Trophoblast cell (in vitro differentiated cells and primary cell): ENCODE data around the gene CREBZF.
"Not testable (repeated sequence)": the region's sequence is repeated elsewhere in the genome, so short reads cannot be mapped to it uniquely, and the experiment has no call there.

Experiments used
- DNase-seq, 2 donors: peaks; one replicate each; pipeline ENCODE4 v3.0.0-alpha.2; 2016
- H2AFZ ChIP-seq: 2 replicates; pipeline ENCODE4 v1.6.1; 2013; ENCODE audit warnings: low read length, moderate library complexity, mild to moderate bottlenecking; ENCODE audit not compliant: insufficient read depth, poor library complexity
- H2AK5ac ChIP-seq: 2 replicates; pipeline ENCODE4 v1.6.1; 2013; ENCODE audit warnings: mild to moderate bottlenecking, low read length
- H2BK120ac ChIP-seq: 2 replicates; pipeline ENCODE4 v1.6.1; 2013; ENCODE audit warnings: low read length, mild to moderate bottlenecking, moderate library complexity; ENCODE audit not compliant: insufficient read depth, poor library complexity
- H2BK12ac ChIP-seq: 2 replicates; pipeline ENCODE4 v1.6.1; 2013; ENCODE audit warnings: mild to moderate bottlenecking, low read length, moderate library complexity
- H2BK5ac ChIP-seq: 2 replicates; pipeline ENCODE4 v1.6.1; 2013; ENCODE audit warnings: low read length, low read depth, moderate library complexity, mild to moderate bottlenecking; ENCODE audit not compliant: poor library complexity
- H3K14ac ChIP-seq: 2 replicates; pipeline ENCODE4 v1.6.1; 2013; ENCODE audit warnings: mild to moderate bottlenecking, low read length
- H3K18ac ChIP-seq: 2 replicates; pipeline ENCODE4 v1.6.1; 2013; ENCODE audit warnings: mild to moderate bottlenecking, low read length
- H3K23ac ChIP-seq: 2 replicates; pipeline ENCODE4 v1.6.1; 2013; ENCODE audit warnings: low read length
- H3K27ac ChIP-seq: 2 replicates; pipeline ENCODE4 v1.5.1; 2013; ENCODE audit warnings: low read depth, mild to moderate bottlenecking, inconsistent platforms, low read length, moderate library complexity
- H3K27me3 ChIP-seq: 2 replicates; pipeline ENCODE4 v1.6.1; 2013; ENCODE audit warnings: inconsistent platforms, mild to moderate bottlenecking, low read length, moderate library complexity; ENCODE audit not compliant: insufficient read depth
- H3K36me3 ChIP-seq, 2 experiments: 1 replicate in 1 of 2; 2 replicates in 1 of 2; pipeline ENCODE4 v1.6.1; 2013; ENCODE audit warnings: low read length in 2 of 2, mild to moderate bottlenecking in 2 of 2, moderate library complexity in 1 of 2; ENCODE audit not compliant: insufficient read depth in 2 of 2, control insufficient read depth in 1 of 2
- H3K4ac ChIP-seq: 2 replicates; pipeline ENCODE4 v1.6.1; 2013; ENCODE audit warnings: low read depth, mild to moderate bottlenecking, low read length, moderate library complexity
- H3K4me1 ChIP-seq, 2 experiments: 1 replicate in 1 of 2; 2 replicates in 1 of 2; pipeline ENCODE4 v1.6.1; 2013; ENCODE audit warnings: low read length in 2 of 2, mild to moderate bottlenecking in 2 of 2, moderate library complexity in 1 of 2; ENCODE audit not compliant: insufficient read depth in 2 of 2, control insufficient read depth in 1 of 2
- H3K4me2 ChIP-seq: 2 replicates; pipeline ENCODE4 v1.6.1; 2013; ENCODE audit warnings: inconsistent platforms, mild to moderate bottlenecking, low read length, moderate library complexity
- H3K4me3 ChIP-seq: 2 replicates; pipeline ENCODE4 v1.5.1; 2013; ENCODE audit warnings: mild to moderate bottlenecking, low read depth, low read length, inconsistent platforms
- H3K79me1 ChIP-seq: one replicate; pipeline ENCODE4 v1.6.1; 2013; ENCODE audit warnings: low read length
- H3K79me2 ChIP-seq: 2 replicates; pipeline ENCODE4 v1.6.1; 2013; ENCODE audit warnings: low read length, mild to moderate bottlenecking; ENCODE audit not compliant: control insufficient read depth, insufficient read depth, poor library complexity
- H3K9ac ChIP-seq: 2 replicates; pipeline ENCODE4 v1.6.1; 2013; ENCODE audit warnings: mild to moderate bottlenecking, low read length
- H3K9me3 ChIP-seq: 2 replicates; pipeline ENCODE4 v1.6.1; 2013; ENCODE audit warnings: low read depth, mild to moderate bottlenecking, control low read depth, inconsistent platforms, low read length; ENCODE audit not compliant: insufficient read depth
- H4K12ac ChIP-seq: 2 replicates; pipeline ENCODE4 v1.6.1; 2013; ENCODE audit warnings: low read depth, mild to moderate bottlenecking, low read length, moderate library complexity
- H4K8ac ChIP-seq: 2 replicates; pipeline ENCODE4 v1.6.1; 2013; ENCODE audit warnings: low read depth, mild to moderate bottlenecking, low read length, moderate library complexity
- H4K91ac ChIP-seq: one replicate; pipeline ENCODE4 v1.6.1; 2013; ENCODE audit warnings: low read depth, mild to moderate bottlenecking, low read length, moderate library complexity
- WGBS: extraction: QIAGEN DNeasy Blood & Tissue Kit; methylation state at CpG from one replicate; pipeline ENCODE4 v1.1.7; 2013; ENCODE audit warnings: missing lambda C conversion rate; ENCODE audit not compliant: insufficient read length, insufficient coverage; ENCODE audit errors: extremely low coverage; 5-methylcytosine and 5-hydroxymethylcytosine counted together

CREBZF gene

DNA sequence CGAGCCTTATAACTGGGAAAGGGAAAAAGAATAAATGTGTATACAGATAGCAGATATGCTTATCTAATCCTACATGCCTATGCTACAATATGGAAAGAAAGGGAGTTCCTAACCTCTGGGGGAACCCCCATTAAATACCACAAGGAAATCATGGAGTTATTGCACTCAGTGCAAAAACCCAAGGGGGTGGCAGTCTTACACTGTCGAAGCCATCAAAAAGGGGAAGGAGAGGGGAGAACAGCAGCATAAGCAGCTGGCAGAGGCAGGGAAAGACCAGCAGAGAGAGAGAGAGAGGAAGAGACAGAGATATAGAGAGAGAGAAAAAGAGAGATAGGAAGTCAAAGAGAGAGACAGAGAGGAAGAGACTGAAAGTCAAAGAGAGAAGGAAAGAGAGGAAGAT lies 53.3 kb downstream of the CREBZF start:
- H3K27me3 ChIP-seq, H3K14ac ChIP-seq, H3K23ac ChIP-seq, H2BK5ac ChIP-seq, H3K9ac ChIP-seq, H4K8ac ChIP-seq, H4K91ac ChIP-seq, H2AK5ac ChIP-seq, H2AFZ ChIP-seq, H3K9me3 ChIP-seq, H3K27ac ChIP-seq, H3K79me1 ChIP-seq, H2BK120ac ChIP-seq, H3K36me3 ChIP-seq, DNase-seq, H3K4me3 ChIP-seq, H3K79me2 ChIP-seq, H3K4me1 ChIP-seq, H4K12ac ChIP-seq, H2BK12ac ChIP-seq, H3K4me2 ChIP-seq, H3K4ac ChIP-seq, H3K18ac ChIP-seq: not testable (repeated sequence)
- no CpG with 5 or more reads among the region's 2 CpGs for WGBS
